Measurements from ENCODE around the gene SLCO4A1.

DNA sequence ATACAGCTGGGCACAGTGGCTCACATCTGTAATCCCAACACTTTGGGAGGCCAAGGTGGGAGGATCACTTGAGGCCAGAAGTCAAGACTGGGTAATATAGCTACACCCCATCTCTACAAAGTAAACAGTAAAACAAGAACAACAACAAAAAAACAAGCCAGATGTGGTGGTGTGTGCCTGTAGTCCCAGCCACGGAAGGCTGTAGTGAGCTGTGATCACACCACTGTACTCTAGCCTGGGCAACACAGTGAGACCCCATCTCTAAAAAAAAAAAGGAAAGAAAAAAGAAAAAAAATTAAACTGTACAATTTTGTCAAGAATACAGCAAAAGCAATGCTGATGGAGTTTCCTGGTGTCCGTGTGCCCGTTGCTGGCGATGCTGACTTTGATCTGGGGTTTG lies 47.2 kb upstream of the SLCO4A1 start:
- TF ChIP-seq, protein P1, sequence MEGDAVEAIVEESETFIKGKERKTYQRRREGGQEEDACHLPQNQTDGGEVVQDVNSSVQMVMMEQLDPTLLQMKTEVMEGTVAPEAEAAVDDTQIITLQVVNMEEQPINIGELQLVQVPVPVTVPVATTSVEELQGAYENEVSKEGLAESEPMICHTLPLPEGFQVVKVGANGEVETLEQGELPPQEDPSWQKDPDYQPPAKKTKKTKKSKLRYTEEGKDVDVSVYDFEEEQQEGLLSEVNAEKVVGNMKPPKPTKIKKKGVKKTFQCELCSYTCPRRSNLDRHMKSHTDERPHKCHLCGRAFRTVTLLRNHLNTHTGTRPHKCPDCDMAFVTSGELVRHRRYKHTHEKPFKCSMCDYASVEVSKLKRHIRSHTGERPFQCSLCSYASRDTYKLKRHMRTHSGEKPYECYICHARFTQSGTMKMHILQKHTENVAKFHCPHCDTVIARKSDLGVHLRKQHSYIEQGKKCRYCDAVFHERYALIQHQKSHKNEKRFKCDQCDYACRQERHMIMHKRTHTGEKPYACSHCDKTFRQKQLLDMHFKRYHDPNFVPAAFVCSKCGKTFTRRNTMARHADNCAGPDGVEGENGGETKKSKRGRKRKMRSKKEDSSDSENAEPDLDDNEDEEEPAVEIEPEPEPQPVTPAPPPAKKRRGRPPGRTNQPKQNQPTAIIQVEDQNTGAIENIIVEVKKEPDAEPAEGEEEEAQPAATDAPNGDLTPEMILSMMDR (IDR thresholded peaks at IDR 0.05; ENCODE audit: poor library complexity) = no peak
- TF ChIP-seq EZH2 (IDR thresholded peaks at IDR 0.05; ENCODE audit: borderline replicate concordance) = no peak
